ENCODE data around the gene RHOH. TPM values are rescaled to one million over a fixed set of nuclear protein-coding genes. Genes with fewer than 3 reads are reported as not detected.

Gene RHOH
- total and polyA plus RNA-seq, 9 of the 15 experiments (the other 6 are each of a cell fraction or from before 2014, with no cell fraction given) = 14.3 to 37.7 (median 23.2) TPM

DNA sequence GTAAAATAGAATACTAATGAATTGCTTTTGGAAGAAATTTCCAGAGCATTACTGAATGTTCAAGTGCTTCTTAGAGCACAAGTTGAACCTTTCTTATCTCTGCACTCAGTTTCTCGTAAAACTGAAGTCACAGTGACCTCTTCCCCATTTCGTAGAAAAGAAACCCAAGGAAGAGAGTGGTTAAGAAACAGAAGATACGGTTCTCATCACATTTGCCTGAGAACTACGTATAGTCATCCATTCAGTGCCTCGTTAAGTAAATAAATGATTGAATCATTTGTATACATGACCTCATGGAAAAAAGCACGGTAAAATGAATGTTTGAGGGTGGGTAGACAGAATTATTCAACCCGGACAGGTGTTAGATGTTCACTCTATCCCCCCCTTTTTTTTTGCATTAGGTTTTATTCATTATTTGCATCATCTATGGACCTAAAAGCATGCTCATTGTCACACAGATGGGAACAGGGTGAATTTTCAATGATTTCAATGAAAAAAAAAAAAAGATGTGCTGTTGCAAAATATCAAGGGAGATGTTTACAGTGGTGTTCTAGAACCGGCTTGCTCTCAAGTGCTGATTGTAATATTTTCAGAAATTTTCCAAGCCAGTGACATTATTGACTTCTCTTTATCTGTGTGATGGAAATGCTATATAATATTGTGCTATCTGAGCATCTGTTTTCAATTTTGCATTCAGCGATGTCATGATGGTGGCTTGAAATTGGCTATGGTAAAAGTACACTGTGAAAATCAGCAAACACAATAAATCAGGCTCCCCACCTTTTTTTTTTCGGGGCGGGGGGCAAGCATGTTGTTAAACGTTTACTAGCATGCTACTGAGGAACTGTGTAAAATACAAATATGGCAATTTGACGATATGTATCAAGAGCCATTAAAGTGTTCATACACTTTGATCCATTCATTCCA lies 4.3 kb downstream of the RHOH start (continued):
- TF ChIP-seq NR4A1 (CRISPR knock-in tag; IDR thresholded peaks at IDR 0.05) (no peak), NR4A1 (tag; IDR thresholded peaks at IDR 0.05) (peak; percentile 41; the same call in 1 of the 2 replicates), CREB1 (IDR thresholded peaks at IDR 0.05) (peak; percentile 71; the same call in 1 of the 2 replicates), CREB1 (CRISPR knock-in tag; IDR thresholded peaks at IDR 0.05) (peak; percentile 47; the same call in 1 of the 2 replicates), MTA3 (IDR thresholded peaks at IDR 0.05; ENCODE audit: borderline replicate concordance) (peak; percentile 48; the same call in 1 of the 2 replicates), POLR3A (IDR thresholded peaks at IDR 0.05; ENCODE audit: borderline replicate concordance, extremely low read depth, insufficient read depth, insufficient read length) (no peak), TCFL5 (CRISPR knock-in tag; conservative IDR thresholded peaks at IDR 0.05) (peak; percentile 1; the same call in 1 of the 2 replicates), HMGN3 (IDR thresholded peaks at IDR 0.05; ENCODE audit: borderline replicate concordance, extremely low read depth, insufficient read length, low read depth, low read length) (no peak), NFRKB (IDR thresholded peaks at IDR 0.05; ENCODE audit: low read depth) (peak; percentile 17), ZNF274 (IDR thresholded peaks at IDR 0.05; ENCODE audit: borderline replicate concordance, low read depth, low read length) (no peak), SNIP1 (IDR thresholded peaks at IDR 0.05; ENCODE audit: low read depth) (no peak), ZNF695 (CRISPR knock-in tag; IDR thresholded peaks at IDR 0.05) (no peak), SAFB (IDR thresholded peaks at IDR 0.05; ENCODE audit: borderline replicate concordance, low read depth, low read length) (no peak), DPF2 (IDR thresholded peaks at IDR 0.05) (peak; percentile 56; the same call in 1 of the 2 replicates), SMARCE1 (IDR thresholded peaks at IDR 0.05) (peak; percentile 61), FOXK2 (conservative IDR thresholded peaks at IDR 0.05 in 1 of 2, IDR thresholded peaks at IDR 0.05 in 1 of 2; ENCODE audit: low read depth in 2 of 2) (peak in 1 of 2 experiments; percentile 35; a peak in 1 of 4 replicates), RBM22 (IDR thresholded peaks at IDR 0.05; ENCODE audit: low read depth, low read length, poor library complexity, severe bottlenecking) (no peak), TAF7 (tag; IDR thresholded peaks at IDR 0.05) (no peak), NFE2L1 (tag; IDR thresholded peaks at IDR 0.05; ENCODE audit: borderline replicate concordance, low read depth) (no peak)
- TF ChIP-seq, protein P1, sequence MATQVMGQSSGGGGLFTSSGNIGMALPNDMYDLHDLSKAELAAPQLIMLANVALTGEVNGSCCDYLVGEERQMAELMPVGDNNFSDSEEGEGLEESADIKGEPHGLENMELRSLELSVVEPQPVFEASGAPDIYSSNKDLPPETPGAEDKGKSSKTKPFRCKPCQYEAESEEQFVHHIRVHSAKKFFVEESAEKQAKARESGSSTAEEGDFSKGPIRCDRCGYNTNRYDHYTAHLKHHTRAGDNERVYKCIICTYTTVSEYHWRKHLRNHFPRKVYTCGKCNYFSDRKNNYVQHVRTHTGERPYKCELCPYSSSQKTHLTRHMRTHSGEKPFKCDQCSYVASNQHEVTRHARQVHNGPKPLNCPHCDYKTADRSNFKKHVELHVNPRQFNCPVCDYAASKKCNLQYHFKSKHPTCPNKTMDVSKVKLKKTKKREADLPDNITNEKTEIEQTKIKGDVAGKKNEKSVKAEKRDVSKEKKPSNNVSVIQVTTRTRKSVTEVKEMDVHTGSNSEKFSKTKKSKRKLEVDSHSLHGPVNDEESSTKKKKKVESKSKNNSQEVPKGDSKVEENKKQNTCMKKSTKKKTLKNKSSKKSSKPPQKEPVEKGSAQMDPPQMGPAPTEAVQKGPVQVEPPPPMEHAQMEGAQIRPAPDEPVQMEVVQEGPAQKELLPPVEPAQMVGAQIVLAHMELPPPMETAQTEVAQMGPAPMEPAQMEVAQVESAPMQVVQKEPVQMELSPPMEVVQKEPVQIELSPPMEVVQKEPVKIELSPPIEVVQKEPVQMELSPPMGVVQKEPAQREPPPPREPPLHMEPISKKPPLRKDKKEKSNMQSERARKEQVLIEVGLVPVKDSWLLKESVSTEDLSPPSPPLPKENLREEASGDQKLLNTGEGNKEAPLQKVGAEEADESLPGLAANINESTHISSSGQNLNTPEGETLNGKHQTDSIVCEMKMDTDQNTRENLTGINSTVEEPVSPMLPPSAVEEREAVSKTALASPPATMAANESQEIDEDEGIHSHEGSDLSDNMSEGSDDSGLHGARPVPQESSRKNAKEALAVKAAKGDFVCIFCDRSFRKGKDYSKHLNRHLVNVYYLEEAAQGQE (IDR thresholded peaks at IDR 0.05; ENCODE audit: borderline replicate concordance) = no peak; the same call in 1 of the 2 replicates
- TF ChIP-seq, protein P1 (CRISPR knock-in tag; IDR thresholded peaks at IDR 0.05; ENCODE audit: low read depth) = no peak

All from K562 (cell line).